B cell (primary cell): ENCODE results near the gene ZDHHC14. TPM values are rescaled to one million over a fixed set of nuclear protein-coding genes. Genes with fewer than 3 reads are reported as not detected.
A peak's percentile ranks its signal among the peaks of the same experiment; 100 is the strongest.

Experiments used
- ATAC-seq: fragments of 200-7000 bp; cut with Tn5 transposase; one replicate; pipeline ENCODE4 v1.10.0; 2021; ENCODE audit warnings: low read depth, mild to moderate bottlenecking, moderate number of reproducible peaks, moderate library complexity
- CTCF ChIA-PET: fragments of 350-600 bp; sonication (Branson Sonifier 250); formaldehyde crosslinking; loops from one replicate; lab custom pipeline; 2021; ENCODE audit warnings: antibody characterized with exemption, inconsistent platforms; lab: Charles Lee
- POLR2A ChIA-PET: fragments of 350-600 bp; sonication (Branson Sonifier 250); formaldehyde crosslinking; loops from one replicate; lab custom pipeline; 2021; ENCODE audit warnings: antibody characterized with exemption; lab: Charles Lee
- DNase-seq: peaks from one replicate; pipeline ENCODE4 v3.0.0; 2013
- H2AFZ ChIP-seq: 2 replicates; pipeline ENCODE4 v1.6.1; 2012; ENCODE audit warnings: mild to moderate bottlenecking, low read depth, low read length; ENCODE audit not compliant: insufficient read depth, poor library complexity, severe bottlenecking
- H3K27ac ChIP-seq, 2 donors: 1 replicate in 1 of 2; 2 replicates in 1 of 2; pipeline ENCODE4 v1.5.1; 2012 to 2013; ENCODE audit warnings: low read length in 2 of 2, mild to moderate bottlenecking in 2 of 2, moderate library complexity in 1 of 2
- H3K27me3 ChIP-seq, 4 experiments: fragments of 200-600 bp in 1 of 4; sonication (generic) in 1 of 4; replicated peaks in 1 of 4; 1 replicate in 2 of 4; 2 replicates in 2 of 4; pipeline versions ENCODE4 v1.6.1 to v1.7.0; 2013 to 2016; ENCODE audit warnings: low read length in 3 of 4, mild to moderate bottlenecking in 2 of 4, mixed read lengths in 1 of 4, moderate library complexity in 1 of 4; ENCODE audit not compliant: insufficient read depth in 4 of 4, control insufficient read depth in 3 of 4; ENCODE audit errors: control extremely low read depth in 1 of 4
- H3K36me3 ChIP-seq, 2 experiments: replicated peaks in 1 of 2; 1 replicate in 1 of 2; 2 replicates in 1 of 2; pipeline versions ENCODE4 v1.6.1 to v1.7.1; 2013; ENCODE audit warnings: low read length in 1 of 2; ENCODE audit not compliant: insufficient read depth in 2 of 2, control insufficient read depth in 1 of 2; ENCODE audit errors: control extremely low read depth in 1 of 2, extremely low read depth in 1 of 2
- H3K4me1 ChIP-seq, 2 donors: fragments of 200-600 bp in 1 of 2; sonication (generic) in 1 of 2; 1 replicate in 1 of 2; 2 replicates in 1 of 2; pipeline versions ENCODE4 v1.5.1 to v1.6.1; 2013 to 2017; ENCODE audit warnings: low read length in 2 of 2; ENCODE audit not compliant: control insufficient read depth in 2 of 2, insufficient read depth in 2 of 2
- H3K4me2 ChIP-seq: replicated peaks from 2 replicates; pipeline ENCODE3; 2012; ENCODE audit warnings: mild to moderate bottlenecking, low read depth, low read length; ENCODE audit not compliant: poor library complexity, severe bottlenecking
- H3K4me3 ChIP-seq, 5 experiments: fragments of 200-600 bp in 1 of 5; sonication (generic) in 1 of 5; 1 replicate in 3 of 5; 2 replicates in 2 of 5; pipeline versions ENCODE4 v1.5.1 to v1.7.0; 2011 to 2016; ENCODE audit warnings: low read length in 4 of 5, mild to moderate bottlenecking in 4 of 5, low read depth in 2 of 5, control low read depth in 1 of 5, moderate library complexity in 1 of 5; ENCODE audit not compliant: insufficient read depth in 1 of 5; ENCODE audit errors: control extremely low read depth in 1 of 5, extremely low read depth in 1 of 5
- H3K79me2 ChIP-seq: fragments of 200-600 bp; sonication (generic); one replicate; pipeline ENCODE4 v1.6.0; 2016; ENCODE audit warnings: low read length; ENCODE audit not compliant: control insufficient read depth, insufficient read depth
- H3K9ac ChIP-seq: fragments of 200-600 bp; sonication (generic); 2 replicates; pipeline ENCODE4 v1.6.1; 2017; ENCODE audit warnings: mild to moderate bottlenecking, low read length, moderate library complexity
- H3K9me3 ChIP-seq, 3 donors: one replicate each; pipeline versions ENCODE4 v1.6.1 to v1.7.1; 2013; ENCODE audit warnings: low read length in 2 of 3; ENCODE audit not compliant: control insufficient read depth in 2 of 3, insufficient read depth in 1 of 3; ENCODE audit errors: control extremely low read depth in 1 of 3
- H4K20me1 ChIP-seq: 2 replicates; pipeline ENCODE4 v1.6.0; 2012; ENCODE audit warnings: mild to moderate bottlenecking, low read length; ENCODE audit not compliant: insufficient read depth, control insufficient read depth, poor library complexity, severe bottlenecking
- H3K27ac Mint-ChIP-seq: one replicate; pipeline ENCODE4 v1.8.0; 2021; ENCODE audit warnings: mixed read lengths
- H3K27me3 Mint-ChIP-seq: one replicate; pipeline ENCODE4 v1.8.0; 2021; ENCODE audit warnings: mixed read lengths
- H3K4me1 Mint-ChIP-seq: one replicate; pipeline ENCODE4 v1.8.0; 2021; ENCODE audit warnings: mixed read lengths
- H3K4me3 Mint-ChIP-seq: one replicate; pipeline ENCODE4 v1.8.0; 2021; ENCODE audit warnings: mixed read lengths
- H3K9me3 Mint-ChIP-seq: one replicate; pipeline ENCODE4 v1.8.0; 2022; ENCODE audit warnings: mixed read lengths; ENCODE audit not compliant: insufficient read depth
- CTCF ChIP-seq: fragments of 200-600 bp; IDR thresholded peaks from one replicate; pipeline ENCODE4 v1.8.0; 2022; ENCODE audit warnings: antibody characterized with exemption, mild to moderate bottlenecking
- EZH2 ChIP-seq: IDR thresholded peaks from 2 replicates; pipeline ENCODE4 v1.6.1; 2012; ENCODE audit warnings: borderline replicate concordance, low read depth, mild to moderate bottlenecking, moderate library complexity, low read length; ENCODE audit not compliant: insufficient read depth, poor library complexity, severe bottlenecking
- WGBS: methylation state at CpG from one replicate; pipeline ENCODE4 v1.1.5; 2013; ENCODE audit warnings: missing lambda C conversion rate; ENCODE audit not compliant: insufficient coverage; 5-methylcytosine and 5-hydroxymethylcytosine counted together
- intact Hi-C: fragments of 100-400 bp; cut with micrococcal nuclease; formaldehyde crosslinking; loops from one replicate; pipeline ENCODE4 v1.10.0; 2022
- polyA plus RNA-seq: library from polyadenylated mRNA; depleted of rRNA; stranded (reverse); fragments of >200 nt; gene quantifications from 2 replicates; pipeline ENCODE4 v1.2.3, GENCODE V29; 2012
- total RNA-seq, 2 donors: library from RNA; stranded (reverse); fragments of 120-200 nt in 1 of 2; gene quantifications; 1 replicate in 1 of 2; 2 replicates in 1 of 2; pipeline versions ENCODE4 v1.2.3 to v1.2.4, GENCODE V29; 2013 to 2022

ZDHHC14 gene
- total and polyA plus RNA-seq, 2 donors (not counting 1 experiment from before 2014, with no cell fraction given): 8.8 to 50.4 TPM

- no peaks in the 10 kb centered on the region for H3K27me3 ChIP-seq
- peaks cover 34 to 60% of the 10 kb centered on the region in 2 donors for H3K4me1 ChIP-seq
- H3K9ac ChIP-seq: peak overlapping the region; percentile 11
- H3K4me3 Mint-ChIP-seq: peak overlapping the region; percentile 55
- H3K36me3 ChIP-seq: no peaks in the 10 kb centered on the region
- TF ChIP-seq CTCF (no peak), EZH2 (no peak)
- H3K79me2 ChIP-seq: peaks cover 39% of the 10 kb centered on the region
- peak overlapping the region; percentile 53 for H3K4me2 ChIP-seq
- peaks cover 37% of the 10 kb centered on the region for H3K4me1 Mint-ChIP-seq
- H2AFZ ChIP-seq: no peak overlapping the region
- intact Hi-C loops: no loop called here
- no peak overlapping the region for H3K4me3 ChIP-seq
- CTCF ChIA-PET: no interaction called here
- WGBS: 100% methylated on average over 5 of the region's 10 CpGs
- no peaks in the 10 kb centered on the region for H4K20me1 ChIP-seq
- DNase-seq: no peak
- H3K9me3 ChIP-seq: peaks cover 0 to 3% (median 0%) of the 10 kb centered on the region in 3 donors
- peak overlapping the region; percentile 63 for H3K27ac Mint-ChIP-seq
- no peak overlapping the region for H3K27ac ChIP-seq
- no peak for ATAC-seq
- H3K27me3 Mint-ChIP-seq: peaks cover 5% of the 10 kb centered on the region
- POLR2A ChIA-PET: no interaction called here
- H3K9me3 Mint-ChIP-seq: no peaks in the 10 kb centered on the region
Measured at GRCh38 chr6:157488058-157488457, 107.1 kb downstream of the ZDHHC14 start.

GRCh38 chr6:157488716-157489118 is 107.7 kb downstream of the ZDHHC14 start:
- H3K9me3 ChIP-seq: peaks cover 0 to 3% (median 0%) of the 10 kb centered on the region in 3 donors
- peaks cover 37% of the 10 kb centered on the region for H3K4me1 Mint-ChIP-seq
- DNase-seq (no peak), ATAC-seq (no peak)
- no peak overlapping the region for H3K4me3 Mint-ChIP-seq
- H2AFZ ChIP-seq: no peak overlapping the region
- no peak overlapping the region for H3K9ac ChIP-seq
- intact Hi-C loops: no loop called here
- no peaks in the 10 kb centered on the region for H4K20me1 ChIP-seq
- no peak overlapping the region for H3K27ac ChIP-seq
- H3K79me2 ChIP-seq: peaks cover 44% of the 10 kb centered on the region
- H3K4me2 ChIP-seq: no peak overlapping the region
- WGBS: 83% methylated on average over 5 of the region's 12 CpGs
- H3K4me3 ChIP-seq: no peak overlapping the region
- H3K36me3 ChIP-seq: peaks cover 0 to 3% of the 10 kb centered on the region in 2 experiments
- H3K27me3 ChIP-seq: no peaks in the 10 kb centered on the region
- CTCF ChIA-PET: no interaction called here
- H3K27ac Mint-ChIP-seq: peak overlapping the region; percentile 32
- TF ChIP-seq EZH2: no peak
- no peak for TF ChIP-seq CTCF
- peaks cover 34 to 53% of the 10 kb centered on the region in 2 donors for H3K4me1 ChIP-seq
- peaks cover 5% of the 10 kb centered on the region for H3K27me3 Mint-ChIP-seq
- POLR2A ChIA-PET: no interaction called here
- no peaks in the 10 kb centered on the region for H3K9me3 Mint-ChIP-seq
